PC-3 (cell line): ENCODE results near the gene LPAR1. TPM values are rescaled to one million over a fixed set of nuclear protein-coding genes. Genes with fewer than 3 reads are reported as not detected.

Experiments
- ATAC-seq: fragments of 200-7000 bp; cut with Tn5 transposase; 2 replicates; pipeline ENCODE4 v1.9.1; 2020; ENCODE audit warnings: mild to moderate bottlenecking, moderate library complexity
- BruUV-seq: library from RNA; stranded (reverse); fragments of 400-500 nt; replicated peaks from 2 replicates; lab custom pipeline; 2021; lab: Mats Ljungman, UMichigan
- CTCF ChIA-PET: fragments of 300-600 bp; sonication (Branson Sonifier 250); formaldehyde crosslinking; loops from one replicate; lab custom pipeline; 2022; ENCODE audit warnings: antibody characterized with exemption; lab: Charles Lee
- POLR2A ChIA-PET: fragments of 300-600 bp; sonication (Branson Sonifier 250); formaldehyde crosslinking; loops from one replicate; lab custom pipeline; 2022; ENCODE audit warnings: antibody characterized with exemption; ENCODE audit not compliant: unreplicated experiment; lab: Charles Lee
- DNase-seq: peaks from one replicate; pipeline ENCODE4 v3.0.0-alpha.2; 2015
- H2AFZ ChIP-seq: fragments of 300-600 bp; sonication (generic); 2 replicates; pipeline ENCODE4 v1.6.0; 2016; ENCODE audit warnings: antibody characterized with exemption, low read length
- H3F3A ChIP-seq: fragments of 300-600 bp; sonication (generic); one replicate; pipeline ENCODE4 v1.6.0; 2017; ENCODE audit warnings: antibody characterized with exemption, low read length, control low read depth, mild to moderate bottlenecking; ENCODE audit not compliant: unreplicated experiment
- H3K27ac ChIP-seq: fragments of 300-600 bp; sonication (generic); 2 replicates; pipeline ENCODE4 v1.5.1; 2016; ENCODE audit warnings: mild to moderate bottlenecking, low read length
- H3K27me3 ChIP-seq: fragments of 300-600 bp; sonication (generic); 2 replicates; pipeline ENCODE4 v1.6.1; 2016; ENCODE audit warnings: low read length, mixed read lengths
- H3K36me3 ChIP-seq: fragments of 300-600 bp; sonication (generic); 2 replicates; pipeline ENCODE4 v1.6.1; 2016; ENCODE audit warnings: low read depth, mixed run types, low read length, mixed read lengths
- H3K4me1 ChIP-seq: fragments of 300-600 bp; sonication (generic); 2 replicates; pipeline ENCODE4 v1.5.1; 2016; ENCODE audit warnings: low read length; ENCODE audit not compliant: insufficient read depth
- H3K4me2 ChIP-seq: fragments of 300-600 bp; sonication (generic); 2 replicates; pipeline ENCODE4 v1.6.0; 2016; ENCODE audit warnings: low read length
- H3K4me3 ChIP-seq: fragments of 300-600 bp; sonication (generic); 2 replicates; pipeline ENCODE4 v1.5.1; 2016; ENCODE audit warnings: mild to moderate bottlenecking, low read length, mixed read lengths
- H3K79me2 ChIP-seq: fragments of 300-600 bp; sonication (generic); 2 replicates; pipeline ENCODE4 v1.6.1; 2017; ENCODE audit warnings: low read length, mixed read lengths
- H3K9ac ChIP-seq: fragments of 300-600 bp; sonication (generic); 2 replicates; pipeline ENCODE4 v1.6.0; 2016; ENCODE audit warnings: mild to moderate bottlenecking, low read length
- H3K9me2 ChIP-seq: fragments of 300-600 bp; sonication (generic); replicated peaks from 2 replicates; pipeline ENCODE4 v1.6.1; 2016; ENCODE audit warnings: mixed run types, low read length, mixed read lengths
- H3K9me3 ChIP-seq: fragments of 300-600 bp; sonication (generic); 2 replicates; pipeline ENCODE4 v1.6.1; 2016; ENCODE audit warnings: low read length, mixed read lengths
- H4K20me1 ChIP-seq: fragments of 300-600 bp; sonication (generic); 2 replicates; pipeline ENCODE4 v1.6.1; 2016; ENCODE audit warnings: low read length, mixed read lengths
- CTCF ChIP-seq: fragments of 300-600 bp; sonication (generic); conservative IDR thresholded peaks from 2 replicates; pipeline ENCODE4 v1.5.1; 2017; ENCODE audit warnings: antibody characterized with exemption, low read depth, mild to moderate bottlenecking, low read length
- EZH2 ChIP-seq: fragments of 300-600 bp; sonication (generic); IDR thresholded peaks from one replicate; pipeline ENCODE4 v1.6.1; 2017; ENCODE audit warnings: antibody characterized with exemption, mild to moderate bottlenecking, low read length; ENCODE audit not compliant: unreplicated experiment
- EZH2phosphoT487 ChIP-seq: fragments of 300-600 bp; sonication (generic); IDR thresholded peaks from 2 replicates; pipeline ENCODE4 v1.6.1; 2018; ENCODE audit warnings: mild to moderate bottlenecking, antibody characterized with exemption, low read length, borderline replicate concordance
- intact Hi-C: fragments of 100-400 bp; cut with micrococcal nuclease; formaldehyde crosslinking; loops from 2 replicates; pipeline ENCODE4 v1.9.0; 2023
- total RNA-seq: library from RNA; depleted of rRNA; stranded (reverse); fragments of >200 nt; gene quantifications from 2 replicates; pipeline ENCODE4 v1.2.3, GENCODE V29; 2014

The LPAR1 gene
- total RNA-seq, 1 experiment from 2014 or later = 67.9 TPM

DNA sequence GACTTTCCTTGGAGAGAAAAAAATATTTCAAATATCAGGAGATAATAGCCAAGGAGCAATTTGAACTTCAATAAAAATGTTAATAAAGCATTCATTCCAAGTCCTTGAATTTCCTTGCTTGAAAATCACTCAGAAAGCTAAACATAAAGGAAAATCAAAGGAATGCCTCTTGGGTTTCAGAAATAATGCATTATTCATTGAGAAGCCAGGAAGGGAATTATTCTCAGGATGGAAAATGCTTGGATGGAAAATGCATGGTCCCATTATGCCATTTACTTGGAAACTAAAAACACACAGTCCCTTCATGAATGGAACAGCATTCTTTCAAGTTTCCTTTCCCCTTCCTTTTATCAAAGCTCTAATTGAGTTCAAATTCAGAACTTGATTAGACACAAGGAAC is 160.9 kb downstream of the LPAR1 start:
- H3K4me3 ChIP-seq = no peak overlapping the region
- no peaks in the 10 kb centered on the region for H3K27me3 ChIP-seq
- no peak overlapping the region for H3K27ac ChIP-seq
- no peaks in the 10 kb centered on the region for H3K9me3 ChIP-seq
- no peak overlapping the region for H2AFZ ChIP-seq
- ChIA-PET POLR2A (interaction anchor here (0.6 kb wide), 1 partner anchor 19 kb away, joined by 3 read pairs; no protein-coding TSS in a partner anchor), CTCF (no interaction called here)
- H3K79me2 ChIP-seq = peaks cover 65% of the 10 kb centered on the region
- H3K9ac ChIP-seq = no peak overlapping the region
- TF ChIP-seq EZH2 (no peak), EZH2phosphoT487 (no peak), CTCF (no peak)
- no TSS peak for BruUV-seq
- DNase-seq (no peak), ATAC-seq (no peak)
- H4K20me1 ChIP-seq = no peaks in the 10 kb centered on the region
- intact Hi-C loops = no loop called here
- H3K4me1 ChIP-seq = 0 out of 2 replicates have a peak, but pooled peaks cover 3% of the 10 kb centered on the region
- no peaks in the 10 kb centered on the region for H3F3A ChIP-seq
- no peaks in the 10 kb centered on the region for H3K9me2 ChIP-seq
- H3K4me2 ChIP-seq = no peak overlapping the region
- peaks cover 66% of the 10 kb centered on the region for H3K36me3 ChIP-seq

DNA sequence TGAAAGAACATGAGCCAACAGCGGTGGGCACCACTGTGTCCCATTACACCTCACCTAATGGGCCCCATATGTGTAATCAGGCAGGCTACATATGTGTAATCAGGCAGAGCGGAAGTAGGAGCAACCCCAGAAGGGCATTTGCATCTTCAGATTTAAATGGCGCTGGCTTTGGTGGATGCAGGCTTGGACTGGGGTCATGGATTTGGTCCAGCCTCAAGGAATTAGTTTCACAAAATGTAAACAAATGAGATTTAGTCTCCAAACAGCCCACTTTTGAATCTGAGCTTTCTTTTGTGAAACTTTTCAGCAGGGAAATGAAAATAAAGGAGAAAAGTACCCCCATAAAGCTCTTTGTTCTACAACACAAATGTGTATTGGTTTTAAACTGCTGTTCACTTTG is 161.3 kb downstream of the LPAR1 start:
- H3K4me1 ChIP-seq = no peaks in the 10 kb centered on the region
- no peaks in the 10 kb centered on the region for H3K9me2 ChIP-seq
- intact Hi-C loops = no loop called here
- H3F3A ChIP-seq = no peaks in the 10 kb centered on the region
- CTCF ChIA-PET = no interaction called here
- no peak overlapping the region for H3K27ac ChIP-seq
- DNase-seq (no peak), ATAC-seq (no peak)
- no peak overlapping the region for H2AFZ ChIP-seq
- TF ChIP-seq EZH2 (no peak), EZH2phosphoT487 (no peak), CTCF (no peak)
- peaks cover 66% of the 10 kb centered on the region for H3K36me3 ChIP-seq
- H3K9ac ChIP-seq = no peak overlapping the region
- peaks cover 60% of the 10 kb centered on the region for H3K79me2 ChIP-seq
- no peaks in the 10 kb centered on the region for H3K27me3 ChIP-seq
- H3K9me3 ChIP-seq = no peaks in the 10 kb centered on the region
- H3K4me2 ChIP-seq = no peak overlapping the region
- POLR2A ChIA-PET = no interaction called here
- H3K4me3 ChIP-seq = no peak overlapping the region
- H4K20me1 ChIP-seq = no peaks in the 10 kb centered on the region
- no TSS peak for BruUV-seq

GRCh38 chr9:110874963-110875674 is 163.2 kb downstream of the LPAR1 start:
- POLR2A ChIA-PET = no interaction called here
- Histone ChIP-seq H3K4me3 (no peak overlapping the region), H3K9me3 (no peaks in the 10 kb centered on the region), H3K4me2 (no peak overlapping the region), H3K4me1 (no peaks in the 10 kb centered on the region), H3F3A (no peaks in the 10 kb centered on the region), H3K9ac (no peak overlapping the region), H3K36me3 (peaks cover 61% of the 10 kb centered on the region), H3K27ac (no peak overlapping the region), H3K27me3 (no peaks in the 10 kb centered on the region), H4K20me1 (no peaks in the 10 kb centered on the region), H3K9me2 (no peaks in the 10 kb centered on the region), H2AFZ (no peak overlapping the region), H3K79me2 (peaks cover 42% of the 10 kb centered on the region)
- BruUV-seq = TSS peak; percentile 31
- ATAC-seq (no peak), DNase-seq (no peak)
- intact Hi-C loops = no loop called here
- TF ChIP-seq EZH2 = no peak
- TF ChIP-seq CTCF = no peak; the same call in 1 of the 2 replicates
- TF ChIP-seq EZH2phosphoT487 = no peak
- CTCF ChIA-PET = no interaction called here
